Placental epithelial cell (primary cell): ENCODE data around the gene UBASH3A. TPM values are rescaled to one million over a fixed set of nuclear protein-coding genes. Genes with fewer than 3 reads are reported as not detected.

Experiments
- small RNA-seq: library from RNA; depleted of rRNA; stranded (forward); fragments of <200 nt; gene quantifications from one replicate; pipeline ENCODE3, GENCODE V24; 2012
- total RNA-seq: library from RNA; depleted of rRNA; stranded (reverse); fragments of >200 nt; gene quantifications from 2 replicates; pipeline ENCODE4 v1.2.3, GENCODE V29; 2012

Gene UBASH3A, protein sequence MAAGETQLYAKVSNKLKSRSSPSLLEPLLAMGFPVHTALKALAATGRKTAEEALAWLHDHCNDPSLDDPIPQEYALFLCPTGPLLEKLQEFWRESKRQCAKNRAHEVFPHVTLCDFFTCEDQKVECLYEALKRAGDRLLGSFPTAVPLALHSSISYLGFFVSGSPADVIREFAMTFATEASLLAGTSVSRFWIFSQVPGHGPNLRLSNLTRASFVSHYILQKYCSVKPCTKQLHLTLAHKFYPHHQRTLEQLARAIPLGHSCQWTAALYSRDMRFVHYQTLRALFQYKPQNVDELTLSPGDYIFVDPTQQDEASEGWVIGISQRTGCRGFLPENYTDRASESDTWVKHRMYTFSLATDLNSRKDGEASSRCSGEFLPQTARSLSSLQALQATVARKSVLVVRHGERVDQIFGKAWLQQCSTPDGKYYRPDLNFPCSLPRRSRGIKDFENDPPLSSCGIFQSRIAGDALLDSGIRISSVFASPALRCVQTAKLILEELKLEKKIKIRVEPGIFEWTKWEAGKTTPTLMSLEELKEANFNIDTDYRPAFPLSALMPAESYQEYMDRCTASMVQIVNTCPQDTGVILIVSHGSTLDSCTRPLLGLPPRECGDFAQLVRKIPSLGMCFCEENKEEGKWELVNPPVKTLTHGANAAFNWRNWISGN
- total RNA-seq, result not detected in 2 replicates

DNA sequence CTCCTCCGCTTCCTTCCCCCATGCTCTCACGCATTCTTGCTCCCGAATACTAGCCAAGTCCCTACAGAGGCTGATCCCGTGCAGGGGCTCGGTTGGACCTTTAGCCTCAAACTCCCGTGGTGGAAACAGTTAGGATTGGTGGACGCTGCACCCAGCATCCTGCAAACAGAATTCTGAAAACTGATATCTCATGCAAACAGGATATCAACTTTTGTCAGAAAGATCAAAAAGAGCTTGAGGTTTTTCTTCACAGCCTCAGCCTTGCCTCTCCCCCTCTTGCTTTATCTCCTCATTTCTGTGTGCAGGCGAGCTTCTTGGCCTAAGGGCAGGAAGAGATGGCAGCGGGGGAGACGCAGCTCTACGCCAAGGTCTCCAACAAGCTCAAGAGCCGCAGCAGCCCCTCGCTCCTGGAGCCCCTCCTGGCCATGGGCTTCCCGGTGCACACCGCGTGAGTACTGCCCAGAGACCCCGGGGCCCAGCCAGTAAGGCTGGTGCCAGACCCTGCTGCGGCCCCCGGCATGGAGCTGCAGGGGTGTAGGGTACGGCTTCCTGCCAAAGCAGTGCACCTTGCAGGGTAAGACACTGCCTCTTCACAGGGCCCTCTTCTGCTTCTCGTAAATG, at the start of gene UBASH3A:
TSS of gene UBASH3A (plus strand) at position 292 of the 621 bp plus-strand sequence. CDS start at position 336, 44 bp downstream.

DNA sequence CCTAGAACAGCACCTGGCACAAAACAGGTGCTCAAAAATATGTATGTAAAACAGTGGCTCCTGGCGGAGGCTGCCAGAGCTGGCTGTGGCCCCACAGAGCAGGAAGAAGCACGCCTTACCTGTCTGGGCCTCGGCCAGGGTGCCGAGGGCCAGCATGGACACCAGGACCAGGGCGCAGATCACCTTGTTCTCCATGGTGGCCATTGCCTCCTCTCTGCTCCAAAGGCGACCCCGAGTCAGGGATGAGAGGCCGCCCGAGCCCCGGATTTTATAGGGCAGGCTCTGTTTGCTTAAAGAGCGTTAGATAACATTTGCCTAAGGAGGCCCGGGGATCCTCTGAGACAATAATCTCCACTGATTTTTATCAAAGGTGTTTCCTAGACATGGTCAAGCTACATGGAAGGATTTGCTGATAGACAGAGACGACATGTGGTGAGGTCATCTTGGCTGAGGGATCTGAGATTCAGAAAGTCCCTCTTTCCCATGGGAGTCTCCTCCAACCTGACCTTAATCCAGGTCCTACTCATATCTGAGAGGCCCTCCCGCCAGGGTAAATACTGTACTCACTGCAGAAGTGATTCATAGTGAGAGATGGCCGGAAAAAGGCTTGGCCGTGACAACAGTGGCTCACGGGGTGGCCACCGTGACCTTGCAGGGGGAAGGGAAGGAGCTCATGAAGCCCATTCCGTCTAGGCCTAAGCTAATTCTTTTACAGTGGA, 37.3 kb upstream of the UBASH3A start, which contains the start of gene TFF1:
TSS of gene TFF1 (minus strand) at position 244 of the 719 bp plus-strand sequence. CDS start at position 204, 40 bp downstream.

DNA sequence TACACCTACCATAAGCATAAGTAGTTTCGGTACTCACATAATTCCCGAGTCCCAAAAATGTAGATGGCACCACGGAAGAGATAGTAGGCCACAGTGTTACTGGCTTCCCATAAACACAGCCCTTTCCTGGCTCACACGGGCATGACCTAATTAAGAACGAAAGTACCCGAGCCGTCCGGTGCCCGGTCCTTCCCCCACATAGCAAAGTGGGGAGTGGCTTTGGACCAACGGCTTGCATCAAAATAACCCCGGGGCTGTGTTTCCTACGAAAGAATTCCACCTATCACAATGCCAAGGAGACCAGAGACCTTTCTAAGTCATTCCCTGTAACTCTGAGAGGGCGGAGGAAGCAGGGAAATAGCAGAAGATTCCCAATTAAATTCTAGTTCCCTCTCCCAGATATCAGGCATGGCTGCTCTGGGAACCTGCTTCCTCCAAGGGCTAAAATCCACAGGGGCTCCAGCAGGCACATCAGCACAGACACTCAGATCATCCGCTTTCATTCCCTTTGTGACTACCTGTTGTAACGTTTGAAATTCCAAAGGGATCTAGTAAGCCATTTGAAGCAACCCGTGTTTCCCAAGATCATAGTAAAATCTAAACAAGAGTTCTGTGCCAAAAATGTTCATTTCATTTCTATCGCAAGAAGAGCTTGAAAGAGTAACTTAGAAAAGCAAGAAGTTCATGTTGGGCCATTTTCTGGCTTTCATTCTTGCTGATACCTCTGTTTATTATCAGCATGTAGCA, 7.6 kb upstream of the UBASH3A start, which contains the start of gene TMPRSS3:
TSS of gene TMPRSS3 (minus strand) at position 148 of the 747 bp plus-strand sequence. CDS start 635 bp downstream, outside the sequence.

DNA sequence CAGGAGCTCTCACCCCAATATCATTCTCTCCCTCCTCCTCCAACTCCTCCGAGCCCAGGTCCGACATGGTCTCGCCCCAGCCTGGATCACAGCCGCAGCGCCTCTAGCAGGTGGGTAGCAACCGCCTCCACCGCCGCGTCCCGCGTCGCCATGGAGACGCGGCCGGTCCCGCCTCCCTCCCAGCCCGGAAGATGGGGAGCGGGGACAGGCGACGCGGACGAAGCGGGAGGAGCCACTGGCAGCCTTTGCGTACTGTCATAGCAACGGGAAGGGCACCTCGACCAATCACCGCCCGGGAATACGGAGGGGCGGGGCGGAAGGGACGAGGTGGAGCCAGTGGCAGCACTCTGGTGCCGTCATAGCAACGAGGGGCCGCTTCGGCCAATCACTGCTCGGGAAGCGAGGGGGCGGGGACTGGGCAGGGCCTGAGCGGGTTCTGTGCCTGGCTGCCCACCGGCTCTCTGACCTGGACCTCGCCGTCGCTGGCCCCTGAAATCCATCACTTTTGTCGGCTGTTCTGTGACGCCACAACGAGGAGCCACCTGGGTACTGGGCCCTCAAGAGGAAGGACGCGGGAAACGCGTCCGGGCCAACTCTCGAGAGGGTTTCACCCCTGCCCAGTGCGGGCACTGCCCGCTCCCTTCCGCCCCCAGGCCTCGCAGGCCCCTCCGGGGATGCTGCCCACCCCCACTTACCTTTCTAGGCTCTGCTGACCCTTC, 92.6 kb downstream of the UBASH3A start, which contains the start of gene RSPH1:
TSS of gene RSPH1 (minus strand) at position 105 of the 719 bp plus-strand sequence. CDS start at position 67, 38 bp downstream.

Small RNA genes within 50 kb of the gene (small RNA-seq; reads per million reads assigned to genes)
- not detected for gene RNU6-1149P

Other genes starting within 250 kb of the UBASH3A start
- gene ABCG1, start 184.8 kb upstream of the UBASH3A start, total RNA-seq, result under 0.01 and 2.8 TPM in 2 replicates
- gene TFF3, start 88.5 kb upstream of the UBASH3A start, total RNA-seq, result not detected in 2 replicates
- gene TFF2, start 52.9 kb upstream of the UBASH3A start, total RNA-seq, result not detected in 2 replicates
- not detected in 2 replicates for gene TFF1, start 37.4 kb upstream of the UBASH3A start, total RNA-seq
- not detected in 2 replicates for gene TMPRSS3, start 7.8 kb upstream of the UBASH3A start, total RNA-seq
- gene RSPH1, start 92.3 kb downstream of the UBASH3A start, total RNA-seq, result 0.39 TPM in 1 of 2 replicates, not detected in the other
- 16.9 and 45.5 TPM in 2 replicates for gene SLC37A1, start 110.0 kb downstream of the UBASH3A start, total RNA-seq
- 0.11 and 0.39 TPM in 2 replicates for gene PDE9A, start 249.7 kb downstream of the UBASH3A start, total RNA-seq